Epithelial cell of esophagus (primary cell): Measurements from ENCODE around the gene ABL1.

Experiments used
- DNase-seq: peaks from one replicate; pipeline ENCODE4 v3.0.0; 2010; ENCODE audit warnings: low read depth
- H3K4me3 ChIP-seq: 2 replicates; pipeline ENCODE4 v1.5.1; 2011; ENCODE audit warnings: mild to moderate bottlenecking, low read length, control low read depth
- TF ChIP-seq, protein P1 (sequence below): IDR thresholded peaks from 2 replicates; pipeline ENCODE4 v1.5.1; 2011; ENCODE audit warnings: low read depth, mild to moderate bottlenecking, low read length, control low read depth, inconsistent platforms; ENCODE audit not compliant: insufficient read depth; ENCODE audit errors: missing control alignments

Gene ABL1

DNA sequence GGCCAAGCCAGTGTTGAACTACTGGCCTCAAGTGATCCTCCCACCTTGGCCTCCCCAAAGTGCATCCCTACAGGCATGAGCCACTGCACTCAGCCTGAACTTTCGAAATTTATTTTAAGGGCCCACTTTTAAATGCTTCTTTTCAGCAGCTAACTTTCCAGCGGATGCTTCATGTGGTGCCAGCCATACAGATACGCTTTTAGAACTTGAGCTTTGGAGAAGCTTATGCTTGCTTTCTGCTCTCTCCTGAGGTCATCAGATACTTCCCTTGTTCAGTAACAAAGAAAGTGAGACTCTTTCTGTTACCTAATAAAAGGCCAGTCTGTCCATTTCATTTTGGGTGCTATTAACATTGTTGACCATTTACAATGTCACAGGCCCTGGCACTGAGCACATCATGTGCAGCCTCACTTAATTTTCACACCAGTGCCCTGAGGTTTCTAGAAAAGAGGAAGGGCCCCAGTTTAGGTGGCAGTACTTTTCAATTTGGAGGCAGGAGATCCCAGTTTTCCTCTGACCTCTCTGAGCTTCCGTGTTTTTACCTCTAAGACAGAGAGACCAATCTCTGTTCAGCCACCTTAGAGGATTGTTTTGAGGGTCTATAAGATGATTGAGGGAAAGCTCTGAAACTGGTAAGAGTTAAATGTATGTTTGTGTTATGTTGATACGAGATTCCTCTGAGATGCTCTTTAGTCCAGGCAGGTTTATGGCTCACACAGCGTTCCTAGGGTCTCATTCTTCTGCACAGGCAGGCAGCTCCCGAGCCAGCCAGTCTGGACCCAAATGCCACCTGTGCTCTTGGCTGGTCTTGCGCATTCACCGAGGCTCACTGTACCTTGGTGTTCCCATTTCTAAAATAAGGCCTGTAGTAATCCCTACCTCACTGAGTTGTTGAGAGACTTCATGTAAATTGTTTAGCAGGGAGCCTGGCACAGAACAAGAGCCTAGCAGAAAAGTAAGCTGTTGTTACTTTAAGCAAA lies 4.4 kb downstream of the ABL1 start:
- DNase-seq = no peak
- TF ChIP-seq, protein P1, sequence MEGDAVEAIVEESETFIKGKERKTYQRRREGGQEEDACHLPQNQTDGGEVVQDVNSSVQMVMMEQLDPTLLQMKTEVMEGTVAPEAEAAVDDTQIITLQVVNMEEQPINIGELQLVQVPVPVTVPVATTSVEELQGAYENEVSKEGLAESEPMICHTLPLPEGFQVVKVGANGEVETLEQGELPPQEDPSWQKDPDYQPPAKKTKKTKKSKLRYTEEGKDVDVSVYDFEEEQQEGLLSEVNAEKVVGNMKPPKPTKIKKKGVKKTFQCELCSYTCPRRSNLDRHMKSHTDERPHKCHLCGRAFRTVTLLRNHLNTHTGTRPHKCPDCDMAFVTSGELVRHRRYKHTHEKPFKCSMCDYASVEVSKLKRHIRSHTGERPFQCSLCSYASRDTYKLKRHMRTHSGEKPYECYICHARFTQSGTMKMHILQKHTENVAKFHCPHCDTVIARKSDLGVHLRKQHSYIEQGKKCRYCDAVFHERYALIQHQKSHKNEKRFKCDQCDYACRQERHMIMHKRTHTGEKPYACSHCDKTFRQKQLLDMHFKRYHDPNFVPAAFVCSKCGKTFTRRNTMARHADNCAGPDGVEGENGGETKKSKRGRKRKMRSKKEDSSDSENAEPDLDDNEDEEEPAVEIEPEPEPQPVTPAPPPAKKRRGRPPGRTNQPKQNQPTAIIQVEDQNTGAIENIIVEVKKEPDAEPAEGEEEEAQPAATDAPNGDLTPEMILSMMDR = no peak
- no peak overlapping the region for H3K4me3 ChIP-seq

DNA sequence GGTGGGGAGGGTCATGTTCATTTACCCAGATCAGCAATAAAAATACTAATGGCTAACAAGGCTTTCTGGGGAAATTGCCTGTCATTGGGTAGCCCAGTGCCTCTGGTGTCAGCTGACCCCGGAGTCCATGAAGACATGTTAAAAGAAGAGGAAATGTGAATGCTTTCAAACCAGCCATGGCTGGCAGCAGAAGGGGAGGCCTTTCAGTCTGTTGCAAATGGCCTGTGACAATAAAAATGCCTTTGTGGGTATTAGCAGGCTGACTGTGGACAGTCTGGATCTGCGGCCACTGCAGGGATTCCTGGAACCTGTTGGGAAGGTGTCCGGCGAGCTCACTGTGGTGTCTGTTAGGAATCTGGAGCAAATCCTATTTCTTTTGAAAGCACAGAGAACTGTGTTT lies 7.5 kb downstream of the ABL1 start:
- H3K4me3 ChIP-seq = no peak overlapping the region
- DNase-seq = no peak
- TF ChIP-seq, protein P1 = no peak

GRCh38 chr9:130843049-130843908 lies 8.2 kb downstream of the ABL1 start:
- no peak overlapping the region for H3K4me3 ChIP-seq
- DNase-seq = no peak
- TF ChIP-seq, protein P1 = no peak

DNA sequence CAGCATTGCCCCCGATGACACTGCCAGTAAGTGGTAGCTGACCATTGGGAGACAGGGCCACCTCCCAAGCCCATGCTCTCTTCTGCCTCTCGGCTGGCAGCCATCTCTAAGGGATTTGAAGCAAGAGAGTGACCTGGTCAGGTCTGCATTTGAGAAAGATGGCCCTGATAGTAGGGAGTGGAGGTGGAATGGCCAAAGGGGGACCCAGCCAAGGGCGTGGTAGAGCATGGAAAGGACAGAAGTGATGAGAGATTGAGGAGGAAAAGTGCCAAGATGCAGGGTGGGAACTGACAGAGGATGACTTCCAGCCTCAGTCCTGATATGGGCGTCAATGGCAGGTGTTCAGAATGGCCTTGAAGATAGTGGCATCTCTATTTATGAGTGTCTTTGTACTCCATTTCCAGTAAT lies 9.0 kb downstream of the ABL1 start:
- TF ChIP-seq, protein P1 = no peak
- no peak overlapping the region for H3K4me3 ChIP-seq
- DNase-seq = no peak

DNA sequence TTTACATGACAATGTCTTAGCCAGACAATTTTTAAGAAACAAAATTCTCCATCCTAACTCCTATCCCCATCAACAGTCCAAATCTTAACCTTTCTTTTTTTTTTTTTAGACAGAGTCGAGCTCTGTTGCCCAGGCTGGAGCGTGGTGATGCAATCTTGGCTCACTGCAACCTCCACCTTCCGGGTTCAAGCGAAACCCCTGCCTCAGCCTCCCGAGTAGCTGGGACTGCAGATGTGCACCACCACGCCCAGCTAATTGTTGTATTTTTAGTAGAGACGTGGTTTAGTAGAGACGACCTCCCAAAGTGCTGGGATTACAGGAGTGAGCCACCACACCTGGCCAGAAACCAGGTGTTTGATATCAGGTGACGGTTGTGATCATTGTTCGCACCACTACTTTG lies 10.2 kb downstream of the ABL1 start:
- TF ChIP-seq, protein P1 = no peak
- no peak overlapping the region for H3K4me3 ChIP-seq
- DNase-seq = no peak

DNA sequence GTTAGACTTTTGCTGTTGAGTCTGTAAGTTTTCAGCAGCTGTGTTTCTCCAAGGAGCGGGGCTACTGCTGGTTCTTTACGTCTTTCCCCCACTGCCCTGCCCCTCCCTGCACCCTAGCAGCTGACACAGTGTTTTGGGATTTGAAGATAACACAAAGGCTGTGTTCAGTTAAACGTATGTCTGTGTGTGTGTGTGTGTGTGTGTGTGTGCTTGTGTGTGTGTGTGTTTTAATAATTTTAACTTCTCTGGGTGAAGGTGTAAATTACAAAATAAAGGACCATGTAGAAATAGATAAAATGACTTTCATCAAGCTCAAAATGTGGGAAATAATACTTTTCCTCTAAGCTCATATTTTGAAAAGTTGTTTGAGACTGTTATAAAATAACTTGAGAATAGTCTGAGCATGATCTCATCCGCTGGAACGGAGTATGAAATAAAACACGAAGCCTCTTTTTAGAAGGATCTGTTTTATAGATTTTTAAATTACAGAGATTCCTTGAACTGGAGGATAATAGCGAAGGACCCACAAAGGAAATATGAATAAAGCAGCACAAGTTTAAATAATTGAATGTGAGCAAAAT lies 10.9 kb downstream of the ABL1 start:
- H3K4me3 ChIP-seq = no peak overlapping the region
- TF ChIP-seq, protein P1 = no peak
- DNase-seq = no peak
